ENCODE data around the gene SETD9. TPM values are rescaled to one million over a fixed set of nuclear protein-coding genes. Genes with fewer than 3 reads are reported as not detected.

SETD9 gene
- total and polyA plus RNA-seq, 9 of the 15 experiments (the other 6 are each of a cell fraction or from before 2014, with no cell fraction given), result 10.8 to 32.6 (median 19.8) TPM

GRCh38 chr5:56861893-56862485 lies 47.4 kb upstream of the SETD9 start:
- H3K27ac ChIP-seq (ENCODE audit: extremely low read depth, low read depth, low read length), result no peak overlapping the region
- WGBS (ENCODE audit: insufficient coverage, low coverage, missing lambda C conversion rate), result 51% methylated on average over 4 of the region's 4 CpGs
- no peak overlapping the region for H3K9ac ChIP-seq (ENCODE audit: insufficient read depth in 1 of 2, low read depth in 2 of 2, low read length in 2 of 2)
- ChIA-PET POLR2A (no interaction called here), CTCF (ENCODE audit: low intra/inter-chr PET ratio) (no interaction called here)
- H3K4me3 ChIP-seq, result no peak overlapping the region
- BruUV-seq (replicated peaks), result no TSS peak
- TF ChIP-seq ARID3B (CRISPR knock-in tag; IDR thresholded peaks at IDR 0.05; ENCODE audit: borderline replicate concordance), result no peak
- TF ChIP-seq C11orf30 (IDR thresholded peaks at IDR 0.05; ENCODE audit: low read depth), result no peak
- no peak for TF ChIP-seq SMAD3 (CRISPR knock-in tag; conservative IDR thresholded peaks at IDR 0.05)
- 0 out of 4 replicates have a peak, but pooled peaks of 1 of the 2 experiments have one; percentile 14 for TF ChIP-seq TEAD1 (CRISPR knock-in tag; IDR thresholded peaks at IDR 0.05)
- TF ChIP-seq, protein P1, sequence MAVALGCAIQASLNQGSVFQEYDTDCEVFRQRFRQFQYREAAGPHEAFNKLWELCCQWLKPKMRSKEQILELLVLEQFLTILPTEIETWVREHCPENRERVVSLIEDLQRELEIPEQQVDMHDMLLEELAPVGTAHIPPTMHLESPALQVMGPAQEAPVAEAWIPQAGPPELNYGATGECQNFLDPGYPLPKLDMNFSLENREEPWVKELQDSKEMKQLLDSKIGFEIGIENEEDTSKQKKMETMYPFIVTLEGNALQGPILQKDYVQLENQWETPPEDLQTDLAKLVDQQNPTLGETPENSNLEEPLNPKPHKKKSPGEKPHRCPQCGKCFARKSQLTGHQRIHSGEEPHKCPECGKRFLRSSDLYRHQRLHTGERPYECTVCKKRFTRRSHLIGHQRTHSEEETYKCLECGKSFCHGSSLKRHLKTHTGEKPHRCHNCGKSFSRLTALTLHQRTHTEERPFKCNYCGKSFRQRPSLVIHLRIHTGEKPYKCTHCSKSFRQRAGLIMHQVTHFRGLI (CRISPR knock-in tag; IDR thresholded peaks at IDR 0.05), result no peak
- no peak for TF ChIP-seq HDAC3 (IDR thresholded peaks at IDR 0.05; ENCODE audit: borderline replicate concordance, partially characterized antibody)
- H3K4me2 ChIP-seq (ENCODE audit: insufficient read depth, low read length), result no peak overlapping the region
- H3K9me1 ChIP-seq (ENCODE audit: control insufficient read depth, insufficient read depth, low read length), result no peaks in the 10 kb centered on the region
- no peak for FAIRE-seq
- no peaks in the 10 kb centered on the region for H3K79me2 ChIP-seq (ENCODE audit: control insufficient read depth, insufficient read depth, low read length)
- no peak overlapping the region for H2AFZ ChIP-seq (ENCODE audit: low read depth, low read length)
- no peaks in the 10 kb centered on the region for H3K4me1 ChIP-seq (replicated peaks in 1 of 2; ENCODE audit: control insufficient read depth in 2 of 2, insufficient read depth in 2 of 2, low read length in 2 of 2)
- H3K9me3 ChIP-seq (replicated peaks; ENCODE audit: control insufficient read depth, insufficient read depth, low read depth, low read length), result no peaks in the 10 kb centered on the region
- in situ Hi-C loops (cut with MboI) (no loop called here), intact Hi-C loops (cut with micrococcal nuclease) (no loop called here)
- ATAC-seq, result no peak
- H3K36me3 ChIP-seq (ENCODE audit: control insufficient read depth, insufficient read depth, low read length), result peaks cover 25% of the 10 kb centered on the region; the same call in 2 of the 3 replicates
- no peak for DNase-seq (ENCODE audit: extremely low read depth in 1 of 4, low spot score in 3 of 4)
- no peaks in the 10 kb centered on the region for H4K20me1 ChIP-seq (replicated peaks; ENCODE audit: control insufficient read depth, insufficient read depth, low read length)
- no peaks in the 10 kb centered on the region for H3K27me3 ChIP-seq (ENCODE audit: control insufficient read depth in 2 of 2, insufficient read depth in 2 of 2, low read length in 2 of 2)

Data from K562 (cell line).